ENCODE results near the gene SPOP.
A peak's percentile ranks its signal among the peaks of the same experiment; 100 is the strongest.

The SPOP gene

GRCh38 chr17:49557312-49558024, 120.4 kb downstream of the SPOP start (continued):
- TF ChIP-seq, protein P1, sequence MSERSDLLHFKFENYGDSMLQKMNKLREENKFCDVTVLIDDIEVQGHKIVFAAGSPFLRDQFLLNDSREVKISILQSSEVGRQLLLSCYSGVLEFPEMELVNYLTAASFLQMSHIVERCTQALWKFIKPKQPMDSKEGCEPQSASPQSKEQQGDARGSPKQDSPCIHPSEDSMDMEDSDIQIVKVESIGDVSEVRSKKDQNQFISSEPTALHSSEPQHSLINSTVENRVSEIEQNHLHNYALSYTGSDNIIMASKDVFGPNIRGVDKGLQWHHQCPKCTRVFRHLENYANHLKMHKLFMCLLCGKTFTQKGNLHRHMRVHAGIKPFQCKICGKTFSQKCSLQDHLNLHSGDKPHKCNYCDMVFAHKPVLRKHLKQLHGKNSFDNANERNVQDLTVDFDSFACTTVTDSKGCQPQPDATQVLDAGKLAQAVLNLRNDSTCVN (tag by site-specific recombination; optimal IDR thresholded peaks at IDR 0.05): no peak

GRCh38 chr17:49556223-49556943, 121.5 kb downstream of the SPOP start:
- no peaks in the 10 kb centered on the region for H3K9me3 ChIP-seq (ENCODE audit: control insufficient read depth, insufficient read depth, low read depth, low read length)
- H3K4me1 ChIP-seq (ENCODE audit: control insufficient read depth, insufficient read depth, low read length): 0 out of 2 replicates have a peak, but pooled peaks cover 2% of the 10 kb centered on the region
- POLR2A ChIA-PET: interaction anchor here (0.6 to 1.4 kb wide), 4 partner anchors 61 to 208 kb away, joined by 3 to 7 read pairs (median 6); partner anchors contain the start of genes FAM117A, NGFR and PHB1
- CTCF ChIA-PET: interaction anchor here (0.5 to 9.5 kb wide), 106 partner anchors 8 to 768 kb away, joined by 3 to 303 read pairs (median 5); partner anchors contain the start of genes DLX3, NGFR, PHB1 and SLC35B1
- no peak overlapping the region for H3K4me3 ChIP-seq (ENCODE audit: low read depth, low read length)
- H3K27ac ChIP-seq (ENCODE audit: extremely low read depth, low read depth, low read length): peak overlapping the region; percentile 12; the same call in 1 of the 2 replicates
- H3K36me3 ChIP-seq (ENCODE audit: control insufficient read depth in 2 of 2, insufficient read depth in 1 of 2, low read length in 2 of 2): no peaks in the 10 kb centered on the region
- TF ChIP-seq ZBTB1 (tag by site-specific recombination; IDR thresholded peaks at IDR 0.05) (no peak), KLF1 (tag by site-specific recombination; IDR thresholded peaks at IDR 0.05) (peak; percentile 17; the same call in 1 of the 2 replicates), ZNF555 (tag by site-specific recombination; conservative IDR thresholded peaks at IDR 0.05) (no peak), TRIM28 (IDR thresholded peaks at IDR 0.05; ENCODE audit: borderline replicate concordance, low read length) (no peak), ZNF239 (tag by site-specific recombination; IDR thresholded peaks at IDR 0.05) (no peak), GLI2 (tag by site-specific recombination; IDR thresholded peaks at IDR 0.05; ENCODE audit: borderline replicate concordance, low read depth) (no peak), REPIN1 (tag by site-specific recombination; IDR thresholded peaks at IDR 0.05; ENCODE audit: low read depth) (no peak), ZNF48 (tag by site-specific recombination; IDR thresholded peaks at IDR 0.05) (no peak), ZNF530 (tag by site-specific recombination; IDR thresholded peaks at IDR 0.05; ENCODE audit: low read depth) (no peak), ZSCAN5A (tag by site-specific recombination; IDR thresholded peaks at IDR 0.05) (no peak), KLF8 (tag by site-specific recombination; IDR thresholded peaks at IDR 0.05) (peak; percentile 45; the same call in 1 of the 2 replicates), ZNF280C (tag by site-specific recombination; IDR thresholded peaks at IDR 0.05) (no peak), ATF2 (tag by site-specific recombination; IDR thresholded peaks at IDR 0.05; ENCODE audit: low read depth) (no peak), ZNF426 (tag by site-specific recombination; IDR thresholded peaks at IDR 0.05) (no peak), ZNF16 (tag by site-specific recombination; IDR thresholded peaks at IDR 0.05; ENCODE audit: low read depth) (no peak)
- TF ChIP-seq, protein P2, sequence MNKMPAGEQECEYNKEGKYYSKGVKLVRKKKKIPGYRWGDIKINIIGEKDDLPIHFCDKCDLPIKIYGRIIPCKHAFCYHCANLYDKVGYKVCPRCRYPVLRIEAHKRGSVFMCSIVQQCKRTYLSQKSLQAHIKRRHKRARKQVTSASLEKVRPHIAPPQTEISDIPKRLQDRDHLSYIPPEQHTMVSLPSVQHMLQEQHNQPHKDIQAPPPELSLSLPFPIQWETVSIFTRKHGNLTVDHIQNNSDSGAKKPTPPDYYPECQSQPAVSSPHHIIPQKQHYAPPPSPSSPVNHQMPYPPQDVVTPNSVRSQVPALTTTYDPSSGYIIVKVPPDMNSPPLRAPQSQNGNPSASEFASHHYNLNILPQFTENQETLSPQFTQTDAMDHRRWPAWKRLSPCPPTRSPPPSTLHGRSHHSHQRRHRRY (tag by site-specific recombination; IDR thresholded peaks at IDR 0.05): no peak
- TF ChIP-seq, protein P3, sequence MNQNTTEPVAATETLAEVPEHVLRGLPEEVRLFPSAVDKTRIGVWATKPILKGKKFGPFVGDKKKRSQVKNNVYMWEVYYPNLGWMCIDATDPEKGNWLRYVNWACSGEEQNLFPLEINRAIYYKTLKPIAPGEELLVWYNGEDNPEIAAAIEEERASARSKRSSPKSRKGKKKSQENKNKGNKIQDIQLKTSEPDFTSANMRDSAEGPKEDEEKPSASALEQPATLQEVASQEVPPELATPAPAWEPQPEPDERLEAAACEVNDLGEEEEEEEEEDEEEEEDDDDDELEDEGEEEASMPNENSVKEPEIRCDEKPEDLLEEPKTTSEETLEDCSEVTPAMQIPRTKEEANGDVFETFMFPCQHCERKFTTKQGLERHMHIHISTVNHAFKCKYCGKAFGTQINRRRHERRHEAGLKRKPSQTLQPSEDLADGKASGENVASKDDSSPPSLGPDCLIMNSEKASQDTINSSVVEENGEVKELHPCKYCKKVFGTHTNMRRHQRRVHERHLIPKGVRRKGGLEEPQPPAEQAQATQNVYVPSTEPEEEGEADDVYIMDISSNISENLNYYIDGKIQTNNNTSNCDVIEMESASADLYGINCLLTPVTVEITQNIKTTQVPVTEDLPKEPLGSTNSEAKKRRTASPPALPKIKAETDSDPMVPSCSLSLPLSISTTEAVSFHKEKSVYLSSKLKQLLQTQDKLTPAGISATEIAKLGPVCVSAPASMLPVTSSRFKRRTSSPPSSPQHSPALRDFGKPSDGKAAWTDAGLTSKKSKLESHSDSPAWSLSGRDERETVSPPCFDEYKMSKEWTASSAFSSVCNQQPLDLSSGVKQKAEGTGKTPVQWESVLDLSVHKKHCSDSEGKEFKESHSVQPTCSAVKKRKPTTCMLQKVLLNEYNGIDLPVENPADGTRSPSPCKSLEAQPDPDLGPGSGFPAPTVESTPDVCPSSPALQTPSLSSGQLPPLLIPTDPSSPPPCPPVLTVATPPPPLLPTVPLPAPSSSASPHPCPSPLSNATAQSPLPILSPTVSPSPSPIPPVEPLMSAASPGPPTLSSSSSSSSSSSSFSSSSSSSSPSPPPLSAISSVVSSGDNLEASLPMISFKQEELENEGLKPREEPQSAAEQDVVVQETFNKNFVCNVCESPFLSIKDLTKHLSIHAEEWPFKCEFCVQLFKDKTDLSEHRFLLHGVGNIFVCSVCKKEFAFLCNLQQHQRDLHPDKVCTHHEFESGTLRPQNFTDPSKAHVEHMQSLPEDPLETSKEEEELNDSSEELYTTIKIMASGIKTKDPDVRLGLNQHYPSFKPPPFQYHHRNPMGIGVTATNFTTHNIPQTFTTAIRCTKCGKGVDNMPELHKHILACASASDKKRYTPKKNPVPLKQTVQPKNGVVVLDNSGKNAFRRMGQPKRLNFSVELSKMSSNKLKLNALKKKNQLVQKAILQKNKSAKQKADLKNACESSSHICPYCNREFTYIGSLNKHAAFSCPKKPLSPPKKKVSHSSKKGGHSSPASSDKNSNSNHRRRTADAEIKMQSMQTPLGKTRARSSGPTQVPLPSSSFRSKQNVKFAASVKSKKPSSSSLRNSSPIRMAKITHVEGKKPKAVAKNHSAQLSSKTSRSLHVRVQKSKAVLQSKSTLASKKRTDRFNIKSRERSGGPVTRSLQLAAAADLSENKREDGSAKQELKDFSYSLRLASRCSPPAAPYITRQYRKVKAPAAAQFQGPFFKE (tag by site-specific recombination; IDR thresholded peaks at IDR 0.05; ENCODE audit: borderline replicate concordance): no peak
